K562 (cell line): ENCODE measurements around the gene LAMB1. TPM values are rescaled to one million over a fixed set of nuclear protein-coding genes. Genes with fewer than 3 reads are reported as not detected.

Experiments
- ATAC-seq: fragments of 200-7000 bp; cut with Tn5 transposase; 3 replicates; pipeline ENCODE4 v1.9.1; 2020; ENCODE audit warnings: moderate library complexity
- BruUV-seq: library from RNA; stranded (reverse); fragments of 400-500 nt; replicated peaks from 2 replicates; lab custom pipeline; 2021; lab: Mats Ljungman, UMichigan
- CTCF ChIA-PET: fragments of 300-600 bp; formaldehyde crosslinking; extraction: SDS; loops from one replicate; lab custom pipeline; 2021; ENCODE audit warnings: low intra/inter-chr PET ratio; lab: Yijun Ruan, JAX
- POLR2A ChIA-PET: fragments of 300-600, 350-650 bp; sonication (Branson Sonifier 250); formaldehyde crosslinking; extraction: SDS; loops from one replicate; lab custom pipeline; 2021; ENCODE audit warnings: antibody characterized with exemption, inconsistent platforms; lab: Yijun Ruan, JAX
- DNase-seq, 4 experiments: peaks; one replicate each; pipeline versions ENCODE4 v3.0.0 to v3.0.0-alpha.2; 2011 to 2018; ENCODE audit warnings: low spot score in 3 of 4, mixed read lengths in 3 of 4; ENCODE audit errors: extremely low read depth in 1 of 4
- FAIRE-seq: peaks from 2 replicates; lab custom pipeline; 2011; peaks lifted over from hg19 to GRCh38; lab: Jason Lieb, UNC
- H2AFZ ChIP-seq: 2 replicates; pipeline ENCODE4 v1.6.0; 2011; ENCODE audit warnings: low read depth, low read length, control low read depth, inconsistent platforms
- H3K27ac ChIP-seq: fragments of 200-600 bp; 3 replicates; pipeline ENCODE4 v1.8.0; 2011; ENCODE audit warnings: low read depth, mild to moderate bottlenecking, control low read depth, inconsistent platforms, low read length, moderate library complexity, mixed read lengths; ENCODE audit errors: extremely low read depth
- H3K27me3 ChIP-seq, 2 experiments: fragments of 300-600 bp in 1 of 2; 2 replicates in 1 of 2; 3 replicates in 1 of 2; pipeline versions ENCODE4 v1.6.0 to v1.8.0; 2011; ENCODE audit warnings: inconsistent platforms in 2 of 2, low read length in 2 of 2, mild to moderate bottlenecking in 1 of 2, mixed read lengths in 1 of 2, moderate library complexity in 1 of 2; ENCODE audit not compliant: control insufficient read depth in 2 of 2, insufficient read depth in 2 of 2
- H3K36me3 ChIP-seq: fragments of 300-600 bp; 3 replicates; pipeline ENCODE4 v1.8.0; 2011; ENCODE audit warnings: mild to moderate bottlenecking, low read length, inconsistent platforms; ENCODE audit not compliant: control insufficient read depth, insufficient read depth
- H3K4me1 ChIP-seq, 2 experiments: fragments of 200-600 bp in 1 of 2; replicated peaks in 1 of 2; 2 replicates in 1 of 2; 3 replicates in 1 of 2; pipeline versions ENCODE4 v1.5.1 to v1.8.0; 2011; ENCODE audit warnings: inconsistent platforms in 2 of 2, low read length in 2 of 2, mild to moderate bottlenecking in 1 of 2, mixed read lengths in 1 of 2, moderate library complexity in 1 of 2; ENCODE audit not compliant: control insufficient read depth in 2 of 2, insufficient read depth in 2 of 2
- H3K4me2 ChIP-seq: 2 replicates; pipeline ENCODE4 v1.6.1; 2011; ENCODE audit warnings: low read length, control low read depth, inconsistent platforms, mixed read lengths; ENCODE audit not compliant: insufficient read depth
- H3K4me3 ChIP-seq: fragments of 200-600 bp; sonication (generic), shearing (Covaris generic); 2 replicates; pipeline ENCODE4 v1.5.1; 2016; ENCODE audit warnings: control low read depth, inconsistent platforms
- H3K79me2 ChIP-seq: fragments of 200-600 bp; 3 replicates; pipeline ENCODE4 v1.8.0; 2011; ENCODE audit warnings: low read length, inconsistent platforms; ENCODE audit not compliant: control insufficient read depth, insufficient read depth
- H3K9ac ChIP-seq, 2 experiments: 2 replicates each; pipeline versions ENCODE4 v1.6.0 to v1.6.1; 2011; ENCODE audit warnings: low read depth in 2 of 2, low read length in 2 of 2, control low read depth in 1 of 2, inconsistent platforms in 1 of 2, mild to moderate bottlenecking in 1 of 2, mixed read lengths in 1 of 2; ENCODE audit not compliant: insufficient read depth in 1 of 2
- H3K9me1 ChIP-seq: one replicate; pipeline ENCODE4 v1.6.0; 2011; ENCODE audit warnings: inconsistent platforms, mild to moderate bottlenecking, low read length, moderate library complexity; ENCODE audit not compliant: control insufficient read depth, insufficient read depth
- H3K9me3 ChIP-seq: replicated peaks from 2 replicates; pipeline ENCODE4 v1.5.1; 2011; ENCODE audit warnings: low read depth, low read length, inconsistent platforms; ENCODE audit not compliant: control insufficient read depth, insufficient read depth
- H4K20me1 ChIP-seq: replicated peaks from 2 replicates; pipeline ENCODE4 v1.6.1; 2011; ENCODE audit warnings: low read length, inconsistent platforms, mixed read lengths; ENCODE audit not compliant: control insufficient read depth, insufficient read depth
- ARID2 ChIP-seq: fragments of 450-650 bp; IDR thresholded peaks from 2 replicates; pipeline ENCODE4 v1.6.1; 2017; ENCODE audit warnings: antibody characterized with exemption, mild to moderate bottlenecking
- C11orf30 ChIP-seq: fragments of 450-650 bp; IDR thresholded peaks from 2 replicates; pipeline ENCODE4 v1.6.1; 2016; ENCODE audit warnings: low read depth, mild to moderate bottlenecking
- CCAR2 ChIP-seq: fragments of 200-400 bp; formaldehyde crosslinking; IDR thresholded peaks from 2 replicates; pipeline ENCODE4 v1.6.1; 2017; ENCODE audit warnings: mild to moderate bottlenecking, low read depth, low read length
- CCNT2 ChIP-seq: IDR thresholded peaks from 2 replicates; pipeline ENCODE4 v1.6.1; 2011; ENCODE audit warnings: borderline replicate concordance, low read depth, mild to moderate bottlenecking, moderate library complexity, mixed read lengths, low read length; ENCODE audit not compliant: insufficient read length; ENCODE audit errors: extremely low read depth
- DNMT1 ChIP-seq: fragments of 450-650 bp; IDR thresholded peaks from 2 replicates; pipeline ENCODE4 v1.6.1; 2016; ENCODE audit warnings: antibody characterized with exemption, mild to moderate bottlenecking
- LEF1 ChIP-seq: fragments of 450-650 bp; IDR thresholded peaks from 2 replicates; pipeline ENCODE4 v1.6.1; 2016; ENCODE audit warnings: mild to moderate bottlenecking
- ZNF224 ChIP-seq: sonication (generic); formaldehyde crosslinking; IDR thresholded peaks from 2 replicates; pipeline ENCODE4 v1.8.0; 2022; ENCODE audit warnings: mild to moderate bottlenecking, missing genetic modification reagents
- ZNF445 ChIP-seq: fragments of 250-450 bp; sonication (Bioruptor Pico); IDR thresholded peaks from 2 replicates; pipeline ENCODE4 v1.4.0; 2020; ENCODE audit warnings: low read depth, mild to moderate bottlenecking, moderate library complexity
- ZNF518B ChIP-seq: fragments of 250-450 bp; sonication (Bioruptor Pico); IDR thresholded peaks from 2 replicates; pipeline ENCODE4 v1.5.0; 2021; ENCODE audit warnings: mild to moderate bottlenecking, moderate library complexity
- ZNF707 ChIP-seq: fragments of 250-450 bp; sonication (Bioruptor Pico); conservative IDR thresholded peaks from 2 replicates; pipeline ENCODE4 v1.8.0; 2022; ENCODE audit warnings: inconsistent platforms, mild to moderate bottlenecking, moderate library complexity
- WGBS: fragments of 100-300 bp; shearing (Covaris generic); methylation state at CpG from one replicate; pipeline ENCODE4 v1.1.6; 2016; ENCODE audit warnings: low coverage, mixed read lengths; ENCODE audit not compliant: insufficient coverage; ENCODE audit errors: missing lambda C conversion rate; 5-methylcytosine and 5-hydroxymethylcytosine counted together
- in situ Hi-C: fragments of 300-500 bp; cut with MboI; formaldehyde crosslinking; loops from 4 replicates; pipeline ENCODE4 v1.15.0; 2018; ENCODE audit warnings: inconsistent platforms, mixed read lengths
- intact Hi-C: fragments of 100-400 bp; cut with micrococcal nuclease; formaldehyde crosslinking; loops from 2 replicates; pipeline ENCODE4 v1.14.2; 2022
- polyA plus RNA-seq, 8 experiments: library from polyadenylated mRNA; depleted of rRNA in 4 of 8; stranded (reverse) in 5 of 8; unstranded in 3 of 8; fragments of >200 nt; fragmentation: Nextera tagmentation in 2 of 8; fragmentation: Illumina TruSeq in 1 of 8; extraction: Ambion mirVana in 2 of 8; extraction: Trizol in 1 of 8; gene quantifications; 2 replicates each; pipeline versions ENCODE4 v1.2.1 to v1.2.3, GENCODE V29; 2011 to 2014; ENCODE audit warnings: inconsistent platforms in 1 of 8, missing spikeins in 1 of 8
- total RNA-seq, 7 experiments: library from RNA; depleted of rRNA in 6 of 7; stranded (reverse); fragments of >200 nt in 6 of 7; fragmentation: Illumina TruSeq in 2 of 7; extraction: Trizol in 2 of 7; gene quantifications; 2 replicates each; pipeline versions ENCODE4 v1.2.1 to v1.2.3, GENCODE V29; 2011 to 2021; ENCODE audit warnings: low replicate concordance in 1 of 7

LAMB1 gene
- total and polyA plus RNA-seq, 9 of the 15 experiments (the other 6 are each of a cell fraction or from before 2014, with no cell fraction given): 6.0 to 17.7 (median 12.3) TPM

- ChIA-PET CTCF (no interaction called here), POLR2A (no interaction called here)
- peaks cover 0 to 15% of the 10 kb centered on the region in 2 experiments; a peak in 3 of 5 replicates for H3K4me1 ChIP-seq
- H3K4me2 ChIP-seq: no peak overlapping the region
- H3K9me1 ChIP-seq: no peaks in the 10 kb centered on the region
- DNase-seq (no peak), ATAC-seq (no peak), FAIRE-seq (no peak)
- H3K27ac ChIP-seq: no peak overlapping the region
- BruUV-seq: no TSS peak
- H3K9ac ChIP-seq: no peak overlapping the region
- TF ChIP-seq CCAR2 (no peak), ZNF224 (no peak), DNMT1 (no peak), ZNF707 (CRISPR knock-in tag) (no peak), ZNF518B (CRISPR knock-in tag) (no peak), ZNF445 (CRISPR knock-in tag) (no peak), ARID2 (no peak), C11orf30 (no peak), CCNT2 (no peak), LEF1 (no peak)
- no peaks in the 10 kb centered on the region for H3K9me3 ChIP-seq
- intact Hi-C loops (no loop called here), in situ Hi-C loops (no loop called here)
- 10% methylated on average over 4 of the region's 4 CpGs for WGBS
- H3K79me2 ChIP-seq: no peaks in the 10 kb centered on the region
- peaks cover 12% of the 10 kb centered on the region; the same call in 1 of the 3 replicates for H3K36me3 ChIP-seq
- H2AFZ ChIP-seq: no peak overlapping the region
- no peak overlapping the region for H3K4me3 ChIP-seq
- no peaks in the 10 kb centered on the region; a peak in 1 of 5 replicates for H3K27me3 ChIP-seq
- H4K20me1 ChIP-seq: 0 out of 2 replicates have a peak, but pooled peaks cover 3% of the 10 kb centered on the region
These were observed 35.5 kb downstream of the LAMB1 start for GRCh38 chr7:107967420-107967819.
